Activated CD4-positive, alpha-beta T cell treated with anti-CD3 and anti-CD28 coated beads, Interleukin-2, Interleukin-6, amounts not matched to agents 100 ng/mL and 50 ng/mL, durations not matched to agents 16 hours and 8 hours (primary cell): ENCODE results near the gene PDRG1.
"Not testable (repeated sequence)": the region's sequence is repeated elsewhere in the genome, so short reads cannot be mapped to it uniquely, and the experiment has no call there.

Source experiments
- DNase-seq: peaks from one replicate; pipeline ENCODE4 v3.0.0-alpha.2; 2020

PDRG1 gene

GRCh38 chr20:31966991-31967655 lies 15.3 kb upstream of the PDRG1 start:
- no peak for DNase-seq

- no peak for DNase-seq
Measured at GRCh38 chr20:31963889-31964288, 12.0 kb upstream of the PDRG1 start.

GRCh38 chr20:31962761-31963160 lies 10.9 kb upstream of the PDRG1 start:
- DNase-seq, result no peak

- no peak for DNase-seq
Measured at GRCh38 chr20:31956556-31957526, 5.0 kb upstream of the PDRG1 start.

GRCh38 chr20:31954500-31954899 lies 2.7 kb upstream of the PDRG1 start:
- no peak for DNase-seq

- no peak for DNase-seq
Measured at GRCh38 chr20:31953556-31954148, 1.8 kb upstream of the PDRG1 start.

- DNase-seq, result no peak
Measured at GRCh38 chr20:31951203-31951529, 680 bp downstream of the PDRG1 start.

GRCh38 chr20:31949877-31950646 lies 1.8 kb downstream of the PDRG1 start:
- no peak for DNase-seq

GRCh38 chr20:31948008-31948407 lies 3.8 kb downstream of the PDRG1 start:
- DNase-seq, result no peak

- DNase-seq, result no peak
Measured at GRCh38 chr20:31945785-31946184, 6.1 kb downstream of the PDRG1 start.

GRCh38 chr20:31945319-31945718 lies 6.5 kb downstream of the PDRG1 start:
- DNase-seq, result no peak

GRCh38 chr20:31943052-31943471 lies 8.8 kb downstream of the PDRG1 start:
- no peak for DNase-seq

GRCh38 chr20:31939661-31940060 lies 12.2 kb downstream of the PDRG1 start:
- DNase-seq, result no peak

GRCh38 chr20:31937820-31938219 lies 14.0 kb downstream of the PDRG1 start:
- no peak for DNase-seq

- DNase-seq, result no peak
Measured at GRCh38 chr20:31936420-31936819, 15.4 kb downstream of the PDRG1 start.

GRCh38 chr20:31934968-31935764 lies 16.7 kb downstream of the PDRG1 start:
- DNase-seq, result no peak

GRCh38 chr20:31934491-31934890 lies 17.4 kb downstream of the PDRG1 start:
- no peak for DNase-seq

- no peak for DNase-seq
Measured at GRCh38 chr20:31933698-31934097, 18.1 kb downstream of the PDRG1 start.

GRCh38 chr20:31930779-31931178 lies 21.1 kb downstream of the PDRG1 start:
- DNase-seq, result no peak

- not testable (repeated sequence) for DNase-seq
Measured at GRCh38 chr20:31929631-31930030, 22.2 kb downstream of the PDRG1 start.

- DNase-seq, result no peak
Measured at GRCh38 chr20:31927627-31928159, 24.2 kb downstream of the PDRG1 start.

GRCh38 chr20:31926493-31926892 lies 25.4 kb downstream of the PDRG1 start:
- no peak for DNase-seq
